OCI-LY1 (cell line): ENCODE measurements around the gene BTBD2.

Experiments
- EZH2 ChIP-seq: fragments of 200-600 bp; sonication (generic), shearing (Covaris generic); IDR thresholded peaks from 2 replicates; pipeline ENCODE4 v1.8.0; 2017; ENCODE audit warnings: borderline replicate concordance, mixed run types, mild to moderate bottlenecking, antibody characterized with exemption, low read length, moderate library complexity, mixed read lengths
- TF ChIP-seq, protein P1 (sequence below): fragments of 200-600 bp; sonication (generic), shearing (Covaris generic); IDR thresholded peaks from 2 replicates; pipeline ENCODE4 v1.5.1; 2017; ENCODE audit warnings: mild to moderate bottlenecking, antibody characterized with exemption, low read length, moderate library complexity, mixed read lengths

DNA sequence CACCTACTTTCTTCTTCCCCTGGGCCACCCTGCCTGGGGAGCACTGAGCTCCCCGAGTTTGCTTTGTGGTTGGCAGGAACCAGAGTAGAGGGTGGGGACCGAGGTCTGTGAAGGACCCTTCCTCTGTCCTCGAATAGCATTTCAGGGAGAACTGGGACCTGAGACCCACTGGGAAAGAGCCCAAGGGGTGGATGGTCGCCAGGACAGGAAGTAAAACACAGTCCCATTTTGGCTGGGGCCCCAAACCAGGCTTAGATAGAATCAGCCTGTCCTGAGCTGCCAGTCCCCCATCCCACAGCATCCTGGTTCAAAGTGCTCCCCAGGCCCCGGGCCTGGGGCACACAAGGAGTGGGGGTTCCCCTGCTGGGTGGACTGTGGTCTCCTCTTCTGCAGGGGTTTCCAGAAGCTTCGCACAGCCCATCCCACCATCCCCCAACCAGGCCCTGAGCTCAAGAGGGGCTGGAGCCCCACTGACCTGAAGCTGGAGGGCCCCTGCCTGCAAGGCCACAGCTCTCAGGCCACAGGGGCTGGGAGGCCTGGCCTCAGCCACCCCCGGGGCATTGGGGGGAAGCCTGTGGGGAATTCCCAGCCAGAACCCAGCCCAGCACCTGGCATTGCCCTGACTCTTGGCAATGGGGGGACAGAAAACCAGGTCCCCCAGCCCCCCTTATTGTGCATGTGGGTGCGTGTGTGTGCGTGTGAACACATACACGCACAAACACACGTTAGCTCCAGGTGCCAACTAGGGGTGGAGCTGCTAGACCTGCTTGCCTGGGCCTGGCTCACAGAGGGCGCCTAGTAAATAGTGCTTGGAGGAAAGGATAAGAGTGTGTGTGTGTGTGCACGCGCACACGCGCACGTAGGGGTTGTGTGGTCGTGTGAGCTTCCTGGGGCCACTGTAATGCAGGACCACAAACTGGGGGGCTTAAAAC, 36.5 kb upstream of the BTBD2 start:
- TF ChIP-seq, protein P1, sequence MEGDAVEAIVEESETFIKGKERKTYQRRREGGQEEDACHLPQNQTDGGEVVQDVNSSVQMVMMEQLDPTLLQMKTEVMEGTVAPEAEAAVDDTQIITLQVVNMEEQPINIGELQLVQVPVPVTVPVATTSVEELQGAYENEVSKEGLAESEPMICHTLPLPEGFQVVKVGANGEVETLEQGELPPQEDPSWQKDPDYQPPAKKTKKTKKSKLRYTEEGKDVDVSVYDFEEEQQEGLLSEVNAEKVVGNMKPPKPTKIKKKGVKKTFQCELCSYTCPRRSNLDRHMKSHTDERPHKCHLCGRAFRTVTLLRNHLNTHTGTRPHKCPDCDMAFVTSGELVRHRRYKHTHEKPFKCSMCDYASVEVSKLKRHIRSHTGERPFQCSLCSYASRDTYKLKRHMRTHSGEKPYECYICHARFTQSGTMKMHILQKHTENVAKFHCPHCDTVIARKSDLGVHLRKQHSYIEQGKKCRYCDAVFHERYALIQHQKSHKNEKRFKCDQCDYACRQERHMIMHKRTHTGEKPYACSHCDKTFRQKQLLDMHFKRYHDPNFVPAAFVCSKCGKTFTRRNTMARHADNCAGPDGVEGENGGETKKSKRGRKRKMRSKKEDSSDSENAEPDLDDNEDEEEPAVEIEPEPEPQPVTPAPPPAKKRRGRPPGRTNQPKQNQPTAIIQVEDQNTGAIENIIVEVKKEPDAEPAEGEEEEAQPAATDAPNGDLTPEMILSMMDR, result no peak
- no peak for TF ChIP-seq EZH2
